G401.6 (cell line): ENCODE measurements around the gene MORF4L1.
A peak's percentile ranks its signal among the peaks of the same experiment; 100 is the strongest.
"Not testable (repeated sequence)": the region's sequence is repeated elsewhere in the genome, so short reads cannot be mapped to it uniquely, and the experiment has no call there.

Experiments
- FAIRE-seq: peaks from 2 replicates; lab custom pipeline; 2012; peaks lifted over from hg19 to GRCh38; lab: Jason Lieb, UNC

The MORF4L1 gene

DNA sequence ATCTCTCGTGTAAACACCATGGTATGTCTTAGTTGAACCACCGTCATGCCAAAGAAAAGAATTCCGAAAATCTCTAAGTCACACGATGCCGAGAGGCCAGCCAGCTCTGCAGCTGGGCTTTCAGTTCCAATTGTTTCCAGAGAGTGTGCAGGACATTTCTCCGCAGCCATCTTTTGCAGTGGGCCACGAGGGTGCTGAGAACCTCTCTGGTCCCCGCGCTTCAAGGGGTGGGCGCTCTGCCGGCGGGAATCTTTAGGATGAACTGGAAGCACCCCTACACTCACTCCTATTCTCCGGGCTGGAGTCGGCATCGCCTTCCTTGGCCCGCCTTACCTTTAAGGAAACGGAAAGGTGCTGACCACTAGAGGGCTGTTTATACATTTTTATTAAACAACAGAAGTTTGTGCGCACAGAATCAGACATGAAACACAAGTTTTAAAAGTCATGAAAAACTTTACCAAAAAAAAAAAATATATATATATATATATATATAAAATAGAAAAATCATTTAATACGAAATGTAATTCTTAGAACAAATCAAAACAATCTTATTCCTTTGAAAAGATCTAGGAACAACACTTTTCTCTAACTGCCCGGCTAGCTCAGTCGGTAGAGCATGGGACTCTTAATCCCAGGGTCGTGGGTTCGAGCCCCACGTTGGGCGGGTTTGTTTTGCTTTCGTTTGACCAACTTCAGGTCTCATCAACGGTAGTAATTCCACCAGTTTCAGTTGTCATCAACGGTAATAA is 12.5 kb upstream of the MORF4L1 start:
- FAIRE-seq = peak; percentile 91

DNA sequence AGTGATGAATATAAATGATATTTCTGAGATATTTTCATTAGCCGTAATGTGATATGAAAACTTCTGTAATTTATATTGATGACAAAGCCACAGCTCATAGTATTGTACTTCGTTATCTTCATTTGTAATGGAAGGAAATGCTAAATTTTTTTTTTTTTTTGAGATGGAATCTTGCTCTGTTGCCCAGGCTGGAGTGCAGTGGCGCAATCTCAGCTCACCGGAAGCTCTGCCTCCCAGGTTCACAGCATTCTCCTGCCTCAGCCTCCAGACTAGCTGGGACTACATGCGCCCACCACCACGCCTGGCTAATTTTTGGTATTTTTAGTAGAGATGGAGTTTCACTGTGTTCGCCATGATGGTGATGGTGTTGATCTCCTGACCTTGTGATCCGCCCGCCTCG is 7.1 kb upstream of the MORF4L1 start:
- not testable (repeated sequence) for FAIRE-seq

DNA sequence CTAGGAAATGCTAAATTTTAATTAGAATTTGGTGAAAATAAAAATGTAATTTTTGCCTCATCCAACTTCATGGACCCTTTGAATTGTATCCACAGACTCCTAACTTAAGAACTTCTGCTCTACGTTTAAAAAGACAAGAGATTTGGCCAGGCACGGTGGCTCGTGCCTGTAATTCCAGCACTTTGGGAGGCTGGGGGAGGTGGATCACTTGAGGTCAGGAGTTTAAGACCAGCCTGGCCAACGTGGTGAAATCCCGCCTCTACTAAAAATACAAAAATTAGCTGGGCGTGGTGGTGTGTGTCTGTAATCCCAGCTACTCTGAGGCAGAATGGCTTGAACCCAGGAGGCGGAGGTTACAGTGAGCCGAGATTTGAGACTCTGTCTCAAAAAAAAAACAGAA is 6.7 kb upstream of the MORF4L1 start:
- FAIRE-seq = not testable (repeated sequence)

DNA sequence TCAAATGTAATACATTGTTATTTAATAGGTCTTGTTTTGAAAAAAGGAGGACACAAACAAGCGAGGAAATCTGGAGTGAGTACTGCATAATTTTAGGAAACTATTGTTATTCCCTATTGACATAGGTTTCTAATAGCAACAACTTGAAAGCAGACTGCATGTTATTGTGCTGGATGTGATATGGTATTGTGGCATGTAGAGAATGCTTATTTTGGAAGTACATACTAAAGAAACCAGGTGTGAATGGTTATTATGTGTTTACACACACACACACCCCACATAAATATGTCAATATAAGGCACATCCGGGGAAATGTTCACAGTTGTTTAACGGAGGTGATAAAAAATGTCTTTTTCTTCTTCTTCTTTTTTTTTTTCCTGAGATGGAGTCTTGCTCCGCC is 5.9 kb upstream of the MORF4L1 start:
- no peak for FAIRE-seq

GRCh38 chr15:78868366-78868765 is 4.3 kb upstream of the MORF4L1 start:
- no peak for FAIRE-seq

DNA sequence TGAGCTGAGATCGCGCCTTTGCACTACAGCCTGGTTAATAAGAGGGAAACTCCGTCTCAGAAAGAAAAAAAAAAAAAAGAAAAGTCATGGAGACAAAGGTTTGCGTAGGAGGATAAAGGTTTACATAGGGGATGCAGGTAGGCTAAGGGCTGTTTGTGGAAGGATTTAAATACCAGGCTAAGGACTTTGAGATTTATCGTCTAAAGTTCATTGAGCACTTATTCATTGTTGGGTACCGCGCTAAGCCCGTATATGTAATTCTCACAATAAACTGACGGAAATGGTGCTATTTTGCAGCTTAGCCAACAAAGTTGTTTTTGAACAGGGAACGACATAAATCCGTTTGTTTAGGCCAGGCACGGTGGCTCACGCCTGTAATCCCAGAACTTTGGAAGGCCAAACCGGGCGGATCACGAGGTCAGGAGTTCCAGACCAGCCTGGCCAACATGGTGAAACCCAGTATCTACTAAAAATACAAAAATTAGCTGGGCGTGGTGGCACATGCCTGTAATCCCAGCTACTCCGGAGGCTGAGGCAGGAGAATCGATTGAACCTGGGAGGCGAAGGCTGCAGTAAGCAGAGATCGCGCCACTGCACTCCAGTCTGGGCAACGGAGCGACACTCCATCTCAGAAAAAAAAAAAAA is 1.1 kb upstream of the MORF4L1 start:
- not testable (repeated sequence) for FAIRE-seq

GRCh38 chr15:78872972-78873792 is 492 bp downstream of the MORF4L1 start:
- peak; percentile 60 for FAIRE-seq

- no peak for FAIRE-seq
Measured at GRCh38 chr15:78873793-78874765, 1.4 kb downstream of the MORF4L1 start.

GRCh38 chr15:78875107-78875914 is 2.6 kb downstream of the MORF4L1 start:
- no peak for FAIRE-seq

- not testable (repeated sequence) for FAIRE-seq
Measured at GRCh38 chr15:78876954-78877353, 4.3 kb downstream of the MORF4L1 start.

DNA sequence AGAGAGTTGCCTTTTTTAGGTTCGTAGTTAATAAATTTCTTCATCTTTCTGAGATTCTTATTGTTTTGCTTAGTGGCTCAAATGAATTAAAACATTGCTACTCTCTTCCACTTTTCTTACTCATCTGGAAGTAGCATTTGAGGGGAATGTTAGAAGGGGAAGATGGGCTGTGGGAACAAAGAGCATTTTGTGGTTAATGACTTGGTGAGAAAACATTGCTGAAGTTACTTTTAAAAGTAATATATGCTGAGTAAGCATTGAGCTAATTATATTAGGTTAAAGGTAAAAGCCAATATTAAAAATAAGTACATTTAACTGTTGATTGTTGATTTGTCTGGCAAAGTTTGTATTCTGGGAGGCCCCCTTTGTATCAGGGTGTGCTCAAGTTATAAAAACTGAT is 5.7 kb downstream of the MORF4L1 start:
- FAIRE-seq = no peak

GRCh38 chr15:78879517-78880241 is 7.0 kb downstream of the MORF4L1 start:
- no peak for FAIRE-seq

GRCh38 chr15:78880242-78880533 is 7.5 kb downstream of the MORF4L1 start:
- FAIRE-seq = no peak

DNA sequence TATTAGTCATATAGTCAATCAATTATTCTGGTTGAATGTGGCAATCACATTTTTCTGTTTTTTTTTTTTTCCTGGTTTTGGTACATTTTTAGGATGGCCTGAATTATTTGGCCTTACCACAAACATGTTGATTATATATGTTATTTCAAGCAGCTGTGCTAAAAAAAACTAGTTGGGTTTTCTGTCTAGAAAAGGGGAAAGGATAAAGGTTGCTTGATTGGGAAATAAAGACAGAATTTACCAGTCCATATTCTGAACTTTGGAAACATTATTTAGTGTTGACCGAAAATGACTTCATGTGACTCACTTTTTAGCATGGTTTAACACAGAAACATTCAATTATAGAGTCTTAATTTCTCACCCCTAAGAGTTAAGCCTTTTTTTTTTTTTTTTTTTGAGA is 8.1 kb downstream of the MORF4L1 start:
- FAIRE-seq = no peak

DNA sequence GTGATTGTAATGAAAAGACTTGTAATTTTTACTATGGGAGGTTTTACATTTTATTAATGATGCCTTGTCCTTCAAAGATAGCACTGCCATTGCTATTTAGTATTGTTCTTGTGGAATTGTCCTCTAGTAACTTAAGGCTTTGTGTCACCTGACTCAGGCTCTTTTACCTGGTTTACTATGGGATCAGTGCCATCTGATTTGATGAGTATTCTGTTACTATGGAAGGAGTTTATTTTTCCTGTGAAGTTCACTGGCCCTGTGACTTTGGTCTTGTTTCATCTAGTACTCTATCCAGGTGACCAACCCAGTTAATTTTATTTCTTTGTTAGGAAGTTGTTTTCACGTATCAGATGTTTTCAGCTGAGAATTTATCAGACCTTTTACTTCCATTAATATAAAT is 9.0 kb downstream of the MORF4L1 start:
- FAIRE-seq = no peak

GRCh38 chr15:78889000-78889399 is 16.3 kb downstream of the MORF4L1 start:
- no peak for FAIRE-seq

DNA sequence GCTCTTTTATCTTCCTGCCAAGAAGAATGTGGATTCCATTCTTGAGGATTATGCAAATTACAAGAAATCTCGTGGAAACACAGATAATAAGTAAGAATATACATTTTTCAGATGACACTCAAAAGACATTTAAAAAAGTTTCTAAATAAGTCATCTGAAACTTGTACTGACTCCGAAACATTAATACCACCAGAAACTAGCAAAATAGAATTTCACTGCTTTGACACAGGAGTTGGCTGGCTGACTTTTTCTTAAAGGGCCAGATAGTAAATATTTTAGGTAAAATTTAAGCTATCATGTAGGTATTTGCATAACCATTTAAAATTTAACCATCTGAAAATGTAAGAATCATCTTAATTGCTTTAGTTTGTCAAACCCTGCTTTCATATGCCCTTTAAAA is 20.8 kb downstream of the MORF4L1 start:
- peak; percentile 40 for FAIRE-seq

GRCh38 chr15:78895471-78895870 is 22.8 kb downstream of the MORF4L1 start:
- FAIRE-seq = no peak

- FAIRE-seq = no peak
Measured at GRCh38 chr15:78898540-78898939, 25.9 kb downstream of the MORF4L1 start.

- not testable (repeated sequence) for FAIRE-seq
Measured at GRCh38 chr15:78900819-78901533, 28.3 kb downstream of the MORF4L1 start.
